ENCODE data around the gene GYS2. TPM values are rescaled to one million over a fixed set of nuclear protein-coding genes. Genes with fewer than 3 reads are reported as not detected.

GYS2 gene
- total RNA-seq, 1 donor from 2014 or later, result not detected

DNA sequence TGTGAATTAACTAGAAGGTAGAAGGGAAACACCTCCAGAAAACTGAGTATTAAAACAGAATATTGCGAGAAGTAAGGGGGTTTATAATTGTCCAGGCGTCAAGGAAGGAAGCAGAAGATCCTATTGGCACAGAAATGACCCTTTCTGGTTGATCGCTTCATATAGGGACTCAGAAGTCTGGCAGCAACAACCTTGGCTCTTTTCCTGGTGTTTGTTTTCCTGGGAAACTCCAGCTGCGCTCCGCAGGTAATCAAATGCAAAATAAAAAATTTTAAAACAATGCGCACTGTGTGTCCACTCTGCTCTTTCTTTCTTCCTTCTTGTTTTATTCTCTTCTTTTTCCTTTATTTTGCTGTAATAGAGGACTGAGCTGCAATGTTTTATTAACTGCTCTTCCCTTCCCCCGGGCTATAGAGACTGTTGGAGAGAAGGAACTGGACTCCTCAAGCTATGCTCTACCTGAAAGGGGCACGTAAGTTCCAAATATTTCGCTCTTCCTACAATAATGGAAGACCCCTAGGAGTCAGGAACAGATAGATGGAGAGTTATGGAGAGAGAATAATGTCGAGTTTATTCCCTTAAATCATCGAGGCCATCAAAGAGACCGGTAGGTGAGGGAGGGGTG is 77.8 kb downstream of the GYS2 start:
- Mint-ChIP-seq H3K27ac (ENCODE audit: unreplicated experiment) (peak overlapping the region; percentile 65), H3K36me3 (ENCODE audit: low read depth) (no peaks in the 10 kb centered on the region), H3K4me1 (ENCODE audit: low read depth) (peaks cover 28% of the 10 kb centered on the region), H3K27me3 (ENCODE audit: low read depth) (no peaks in the 10 kb centered on the region), H3K9me3 (ENCODE audit: low read depth) (peaks cover 7% of the 10 kb centered on the region), H3K4me3 (ENCODE audit: unreplicated experiment) (peak overlapping the region; percentile 74)
- no peak for DNase-seq (ENCODE audit: low spot score)
- TF ChIP-seq, protein P1, sequence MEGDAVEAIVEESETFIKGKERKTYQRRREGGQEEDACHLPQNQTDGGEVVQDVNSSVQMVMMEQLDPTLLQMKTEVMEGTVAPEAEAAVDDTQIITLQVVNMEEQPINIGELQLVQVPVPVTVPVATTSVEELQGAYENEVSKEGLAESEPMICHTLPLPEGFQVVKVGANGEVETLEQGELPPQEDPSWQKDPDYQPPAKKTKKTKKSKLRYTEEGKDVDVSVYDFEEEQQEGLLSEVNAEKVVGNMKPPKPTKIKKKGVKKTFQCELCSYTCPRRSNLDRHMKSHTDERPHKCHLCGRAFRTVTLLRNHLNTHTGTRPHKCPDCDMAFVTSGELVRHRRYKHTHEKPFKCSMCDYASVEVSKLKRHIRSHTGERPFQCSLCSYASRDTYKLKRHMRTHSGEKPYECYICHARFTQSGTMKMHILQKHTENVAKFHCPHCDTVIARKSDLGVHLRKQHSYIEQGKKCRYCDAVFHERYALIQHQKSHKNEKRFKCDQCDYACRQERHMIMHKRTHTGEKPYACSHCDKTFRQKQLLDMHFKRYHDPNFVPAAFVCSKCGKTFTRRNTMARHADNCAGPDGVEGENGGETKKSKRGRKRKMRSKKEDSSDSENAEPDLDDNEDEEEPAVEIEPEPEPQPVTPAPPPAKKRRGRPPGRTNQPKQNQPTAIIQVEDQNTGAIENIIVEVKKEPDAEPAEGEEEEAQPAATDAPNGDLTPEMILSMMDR (IDR thresholded peaks at IDR 0.05), result no peak

DNA sequence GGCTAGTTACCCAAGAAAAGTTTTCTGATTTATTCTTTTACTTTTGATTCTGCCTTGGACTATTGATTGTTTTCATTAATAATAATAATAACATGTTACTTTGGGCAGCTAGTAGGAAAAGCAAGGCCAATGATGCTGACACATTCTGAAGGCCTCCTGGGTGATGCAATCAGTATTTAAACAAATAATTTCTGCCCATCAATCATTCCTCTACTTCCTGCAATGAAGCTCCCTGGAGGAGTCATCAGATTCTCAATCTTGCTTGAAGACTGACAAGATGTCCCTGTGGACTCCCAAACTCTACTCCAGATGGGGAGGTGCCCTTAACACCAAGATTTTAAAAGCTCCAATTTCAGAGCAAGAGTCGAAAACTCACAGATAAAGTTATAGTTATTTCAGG is 78.6 kb downstream of the GYS2 start, which contains the start of gene SPX:
Gene SPX, plus strand, starts transcription at position 244 of the 400 bp plus-strand sequence. CDS start 177 bp downstream, outside the sequence.
- Mint-ChIP-seq H3K4me1 (ENCODE audit: low read depth) (peaks cover 28% of the 10 kb centered on the region), H3K36me3 (ENCODE audit: low read depth) (no peaks in the 10 kb centered on the region), H3K4me3 (ENCODE audit: unreplicated experiment) (peak within 1 kb of the TSS; percentile 74), H3K27me3 (ENCODE audit: low read depth) (no peaks in the 10 kb centered on the region), H3K27ac (ENCODE audit: unreplicated experiment) (peak within 1 kb of the TSS; percentile 65), H3K9me3 (ENCODE audit: low read depth) (peaks cover 7% of the 10 kb centered on the region)
- TF ChIP-seq, protein P1 (IDR thresholded peaks at IDR 0.05), result no peak
- DNase-seq (ENCODE audit: low spot score), result no peak

DNA sequence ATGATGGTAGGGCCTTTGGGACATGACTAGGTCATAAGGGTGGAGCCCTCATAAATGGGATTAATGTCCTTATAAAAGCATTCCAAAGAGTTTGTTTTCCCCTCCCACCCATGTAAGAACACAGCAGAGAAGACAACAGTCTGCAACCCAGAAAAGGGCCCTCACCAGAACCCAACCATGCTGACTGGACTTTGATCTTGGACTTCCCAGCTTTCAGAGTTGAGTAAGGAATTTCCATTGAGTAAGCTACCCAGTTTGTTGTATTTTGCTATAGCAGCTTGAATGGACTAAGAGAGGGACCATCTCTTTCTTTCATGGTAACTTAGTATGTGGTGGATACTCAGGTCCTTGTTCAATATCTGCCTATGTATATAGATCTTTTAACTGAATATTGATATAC is 81.5 kb downstream of the GYS2 start:
- Mint-ChIP-seq H3K27ac (ENCODE audit: unreplicated experiment) (no peak overlapping the region), H3K4me3 (ENCODE audit: unreplicated experiment) (no peak overlapping the region), H3K4me1 (ENCODE audit: low read depth) (peaks cover 16% of the 10 kb centered on the region), H3K27me3 (ENCODE audit: low read depth) (no peaks in the 10 kb centered on the region), H3K36me3 (ENCODE audit: low read depth) (peaks cover 3% of the 10 kb centered on the region), H3K9me3 (ENCODE audit: low read depth) (peaks cover 7% of the 10 kb centered on the region)
- no peak for DNase-seq (ENCODE audit: low spot score)
- TF ChIP-seq, protein P1 (IDR thresholded peaks at IDR 0.05), result no peak

DNA sequence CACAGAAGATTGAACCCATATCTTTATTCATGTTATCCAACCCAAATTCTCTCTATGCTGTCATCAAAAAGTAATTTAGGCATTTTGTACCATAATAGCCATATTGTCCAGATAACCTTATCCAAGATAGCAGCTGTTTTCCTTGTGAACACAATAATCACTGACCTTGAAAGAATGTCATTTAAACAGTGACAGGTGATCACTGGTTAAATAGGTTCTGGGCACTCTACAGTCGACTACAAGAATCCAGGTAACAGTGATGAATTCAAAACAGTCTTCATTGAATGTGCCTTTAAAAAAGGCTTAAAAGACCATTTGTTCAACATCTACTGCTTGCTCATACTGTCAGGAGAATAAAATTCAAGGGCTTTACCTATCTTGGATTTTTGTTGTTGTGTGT is 83.1 kb downstream of the GYS2 start:
- Mint-ChIP-seq H3K27ac (ENCODE audit: unreplicated experiment) (no peak overlapping the region), H3K9me3 (ENCODE audit: low read depth) (peaks cover 7% of the 10 kb centered on the region), H3K27me3 (ENCODE audit: low read depth) (no peaks in the 10 kb centered on the region), H3K36me3 (ENCODE audit: low read depth) (peaks cover 5% of the 10 kb centered on the region), H3K4me3 (ENCODE audit: unreplicated experiment) (no peak overlapping the region), H3K4me1 (ENCODE audit: low read depth) (peaks cover 9% of the 10 kb centered on the region)
- no peak for DNase-seq (ENCODE audit: low spot score)
- TF ChIP-seq, protein P1 (IDR thresholded peaks at IDR 0.05), result no peak

DNA sequence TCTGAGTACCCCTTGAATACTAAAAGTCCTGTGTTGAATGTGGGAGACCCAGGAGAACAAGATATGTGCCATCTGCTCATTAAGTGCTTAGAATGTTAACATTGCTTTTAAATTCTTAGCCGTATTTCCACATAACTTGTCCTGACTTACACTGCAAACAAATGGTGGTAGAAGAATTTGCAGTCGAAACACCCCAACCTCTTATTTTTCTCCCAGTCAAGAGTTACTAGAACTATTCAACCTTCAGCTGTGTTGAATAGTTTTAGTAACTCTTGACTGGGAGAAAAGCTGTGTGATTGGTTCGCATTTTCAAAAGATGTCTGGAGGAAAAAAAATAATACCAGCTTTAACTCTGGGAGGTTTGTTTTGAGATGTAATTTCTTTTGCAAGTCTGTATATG is 86.2 kb downstream of the GYS2 start:
- no peaks in the 10 kb centered on the region for H3K4me1 Mint-ChIP-seq (ENCODE audit: low read depth)
- TF ChIP-seq, protein P1 (IDR thresholded peaks at IDR 0.05), result no peak
- H3K36me3 Mint-ChIP-seq (ENCODE audit: low read depth), result peaks cover 13% of the 10 kb centered on the region
- H3K27me3 Mint-ChIP-seq (ENCODE audit: low read depth), result no peaks in the 10 kb centered on the region
- H3K27ac Mint-ChIP-seq (ENCODE audit: unreplicated experiment), result no peak overlapping the region
- H3K4me3 Mint-ChIP-seq (ENCODE audit: unreplicated experiment), result no peak overlapping the region
- DNase-seq (ENCODE audit: low spot score), result no peak
- H3K9me3 Mint-ChIP-seq (ENCODE audit: low read depth), result peaks cover under 1% of the 10 kb centered on the region
